Limb (tissue), 2 donors: Measurements from ENCODE around the gene EFCAB14.
"Not testable (repeated sequence)": the region's sequence is repeated elsewhere in the genome, so short reads cannot be mapped to it uniquely, and the experiment has no call there.

Experiments used
- DNase-seq, 2 donors: peaks; one replicate each; pipeline ENCODE4 v3.0.0-alpha.2; 2016; ENCODE audit errors: extremely low spot score in 2 of 2

Gene EFCAB14

DNA sequence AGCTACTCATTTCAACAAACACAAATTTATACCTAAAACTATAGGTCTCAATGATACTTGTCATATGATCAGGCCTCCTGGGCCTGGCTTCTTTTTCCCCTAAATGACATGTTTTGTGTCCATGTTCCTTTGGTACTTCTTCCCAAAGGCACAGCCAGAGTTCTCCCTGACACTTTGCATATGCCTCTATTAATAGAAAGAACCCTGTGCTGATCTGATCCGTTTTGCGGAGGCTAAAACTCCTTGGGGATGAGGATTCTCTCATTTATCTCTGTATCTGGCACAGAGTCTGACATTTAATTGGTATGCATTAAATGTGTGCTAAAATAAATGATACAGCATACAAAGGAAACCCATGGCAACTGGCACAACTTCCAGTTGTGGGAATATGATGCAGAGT lies 62.3 kb downstream of the EFCAB14 start:
- DNase-seq, result no peak

DNA sequence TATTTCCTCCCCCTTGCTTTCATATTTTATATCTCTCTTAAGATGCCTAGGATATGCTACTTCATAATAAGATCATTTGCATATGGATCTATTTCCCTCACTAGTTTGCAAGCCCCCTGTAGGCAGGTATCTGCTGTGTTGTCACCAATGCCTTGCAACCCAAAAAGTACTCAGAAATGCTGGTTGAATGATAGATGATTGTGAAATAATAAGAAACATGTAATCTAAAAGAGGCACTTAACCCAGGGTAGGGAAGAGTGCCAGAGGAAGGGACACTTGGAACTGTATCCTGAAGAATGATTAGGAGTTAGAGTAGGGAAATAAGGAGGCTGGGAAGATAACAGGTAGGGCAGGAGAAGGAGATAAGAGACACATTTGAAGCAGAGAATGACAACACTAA lies 63.1 kb downstream of the EFCAB14 start:
- no peak for DNase-seq

DNA sequence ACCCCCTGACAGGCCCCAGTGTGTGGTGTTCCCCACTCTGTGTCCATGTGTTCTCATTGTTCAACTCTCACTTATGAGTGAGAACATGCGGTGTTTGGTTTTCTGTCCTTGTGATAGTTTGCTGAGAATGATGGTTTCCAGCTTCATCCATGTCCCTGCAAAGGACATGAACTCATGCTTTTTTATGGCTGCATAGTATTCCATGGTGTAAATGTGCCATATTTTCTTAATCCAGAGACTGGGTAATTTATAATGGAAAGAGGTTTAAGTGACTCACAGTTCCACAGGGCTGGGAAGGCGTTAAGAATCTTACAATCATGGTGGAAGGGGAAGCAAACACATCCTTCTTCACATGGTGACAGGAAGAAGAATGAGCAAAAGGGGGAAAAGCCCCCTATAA lies 64.2 kb downstream of the EFCAB14 start:
- DNase-seq, result not testable (repeated sequence)

DNA sequence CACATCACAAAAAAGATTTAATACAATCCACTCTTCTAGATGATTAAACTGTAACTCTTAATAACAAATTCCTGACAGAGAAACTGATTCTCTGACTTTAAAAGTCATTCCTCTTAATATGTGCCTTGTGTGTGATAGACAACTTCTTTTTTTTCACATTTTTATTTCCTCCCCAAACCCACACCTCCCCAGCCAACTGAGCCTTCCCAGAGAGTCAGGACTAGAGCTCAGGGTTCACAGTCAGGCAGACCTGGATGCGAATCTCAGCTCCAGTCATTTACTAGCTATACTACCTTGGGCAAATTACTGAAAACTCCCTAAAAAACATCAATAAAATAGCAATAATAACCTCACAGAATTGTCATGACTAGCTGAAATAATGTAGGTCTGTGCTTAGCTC lies 64.9 kb downstream of the EFCAB14 start:
- DNase-seq, result no peak

DNA sequence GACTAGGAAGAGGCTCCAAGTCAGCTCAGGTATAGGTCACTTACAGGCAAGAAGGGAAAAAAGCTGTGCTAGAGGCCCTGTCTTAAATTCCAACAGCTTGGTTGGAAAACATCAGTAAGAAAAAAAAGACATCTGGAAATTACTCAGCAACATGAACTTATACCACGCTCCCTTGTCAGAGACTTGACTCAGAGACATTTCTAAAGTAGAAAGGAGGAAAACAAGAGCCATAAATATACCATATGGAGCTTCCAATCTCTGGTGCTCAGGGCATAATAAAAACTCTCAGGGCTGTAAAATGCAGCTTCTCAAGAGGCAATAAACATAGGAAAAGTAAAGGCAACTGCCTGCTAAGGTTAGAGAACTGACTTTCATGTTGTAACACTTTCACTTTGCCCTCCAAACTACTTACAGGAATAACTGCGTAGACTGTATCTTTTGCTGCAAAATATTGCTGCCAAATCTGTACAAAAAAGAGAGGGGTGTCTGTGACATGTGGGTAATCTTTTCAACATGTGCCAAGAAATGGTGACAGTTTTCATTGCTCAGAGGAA lies 65.4 kb downstream of the EFCAB14 start:
- DNase-seq, result peak in 1 of 2 donors; percentile 2

DNA sequence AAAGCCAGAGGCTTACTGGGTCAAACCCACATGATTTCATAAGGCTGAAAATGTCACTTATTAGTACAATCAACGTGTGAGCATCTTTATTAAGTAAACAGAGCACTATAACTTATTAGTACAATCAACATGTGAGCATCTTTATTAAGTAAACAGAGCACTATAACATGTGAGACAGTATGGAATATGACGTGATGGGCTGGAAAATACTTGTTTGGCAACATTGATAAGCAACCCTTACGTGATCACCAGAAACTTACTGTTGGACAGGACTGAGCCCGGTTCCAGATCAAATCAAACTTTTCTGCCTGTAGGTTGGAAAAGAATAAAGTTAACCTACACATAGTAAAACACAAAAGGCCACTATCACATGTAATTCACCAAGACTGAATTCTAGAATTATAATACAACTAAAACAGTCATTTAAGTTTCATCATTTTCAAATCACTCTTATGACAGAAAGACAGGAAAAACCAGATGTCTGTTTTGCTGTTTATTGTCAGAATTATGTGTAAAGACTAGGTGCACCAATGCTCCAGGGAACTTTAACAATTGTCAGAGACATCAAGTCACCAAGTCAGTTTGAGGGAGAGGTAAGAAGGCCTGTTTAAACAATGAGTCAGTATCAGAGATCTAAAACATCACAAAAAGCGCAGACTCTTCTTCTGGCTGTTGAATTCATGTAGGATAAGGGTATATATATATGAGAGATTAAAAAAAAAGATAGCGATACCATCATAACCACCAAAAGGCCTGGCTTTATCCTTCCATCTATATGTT lies 66.4 kb downstream of the EFCAB14 start:
- DNase-seq, result no peak

DNA sequence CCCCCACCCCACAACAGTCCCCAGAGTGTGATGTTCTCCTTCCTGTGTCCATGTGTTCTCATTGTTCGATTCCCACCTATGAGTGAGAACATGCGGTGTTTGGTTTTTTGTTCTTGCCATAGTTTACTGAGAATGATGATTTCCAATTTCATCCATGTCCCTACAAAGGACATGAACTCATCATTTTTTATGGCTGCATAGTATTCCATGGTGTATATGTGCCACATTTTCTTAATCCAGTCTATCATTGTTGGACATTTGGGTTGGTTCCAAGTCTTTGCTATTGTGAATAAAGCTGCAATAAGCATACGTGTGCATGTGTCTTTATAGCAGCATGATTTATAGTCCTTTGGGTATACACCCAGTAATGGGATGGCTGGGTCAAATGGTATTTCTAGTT lies 67.8 kb downstream of the EFCAB14 start:
- not testable (repeated sequence) for DNase-seq

DNA sequence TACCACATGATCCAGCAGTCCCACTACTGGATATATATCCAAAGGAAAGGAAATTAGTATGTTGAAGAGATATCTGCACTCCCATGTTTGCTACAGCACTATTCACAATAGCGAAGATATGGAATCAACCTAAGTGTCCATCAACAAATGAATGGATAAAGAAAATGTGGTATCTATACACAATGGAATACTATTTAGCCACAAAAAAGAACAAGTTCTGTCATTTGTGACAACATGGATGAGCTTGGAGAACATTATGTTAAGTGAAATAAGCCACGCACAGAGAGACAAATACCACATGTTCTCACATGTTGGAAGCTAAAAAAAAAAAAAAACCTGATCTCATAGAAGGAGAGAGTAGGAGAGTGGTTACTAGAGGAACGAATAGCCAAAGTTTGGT lies 68.4 kb downstream of the EFCAB14 start:
- DNase-seq, result no peak

DNA sequence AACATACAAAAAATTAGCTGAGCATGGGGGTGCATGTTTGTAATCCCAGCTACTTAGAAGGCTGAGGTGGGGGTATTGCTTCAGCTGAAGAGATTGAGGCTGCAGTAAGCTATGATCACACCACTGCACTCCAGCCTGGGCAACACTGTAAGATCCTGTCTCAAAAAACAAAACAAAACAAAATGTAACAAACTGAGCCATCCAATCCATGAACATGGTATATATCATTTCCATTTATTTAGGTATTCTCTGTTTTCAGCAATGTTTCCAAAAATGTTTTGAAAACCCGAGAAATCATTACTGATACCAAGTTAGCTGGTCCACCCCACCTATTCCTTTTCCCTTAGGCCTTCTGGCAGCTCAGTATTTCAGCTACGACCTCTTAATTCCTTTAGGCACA lies 69.2 kb downstream of the EFCAB14 start:
- no peak for DNase-seq

DNA sequence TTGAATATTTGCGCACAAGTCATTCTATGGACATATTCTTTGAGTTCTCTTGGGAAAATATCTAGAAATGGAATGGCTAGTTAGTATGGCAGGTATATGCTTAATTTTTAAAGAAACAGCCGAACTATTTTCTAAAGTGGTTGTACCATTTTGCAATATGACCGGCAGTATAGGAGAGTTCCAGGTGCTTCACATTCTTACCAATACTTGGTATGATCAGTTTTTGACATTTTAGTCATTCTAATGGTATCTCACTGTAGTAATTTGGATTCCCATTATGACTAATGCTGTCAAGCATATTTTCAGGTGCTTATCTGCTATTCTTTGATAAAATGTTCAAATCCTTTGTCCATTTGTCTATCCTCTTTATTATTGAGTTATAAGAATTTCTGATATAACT lies 71.3 kb downstream of the EFCAB14 start:
- no peak for DNase-seq

DNA sequence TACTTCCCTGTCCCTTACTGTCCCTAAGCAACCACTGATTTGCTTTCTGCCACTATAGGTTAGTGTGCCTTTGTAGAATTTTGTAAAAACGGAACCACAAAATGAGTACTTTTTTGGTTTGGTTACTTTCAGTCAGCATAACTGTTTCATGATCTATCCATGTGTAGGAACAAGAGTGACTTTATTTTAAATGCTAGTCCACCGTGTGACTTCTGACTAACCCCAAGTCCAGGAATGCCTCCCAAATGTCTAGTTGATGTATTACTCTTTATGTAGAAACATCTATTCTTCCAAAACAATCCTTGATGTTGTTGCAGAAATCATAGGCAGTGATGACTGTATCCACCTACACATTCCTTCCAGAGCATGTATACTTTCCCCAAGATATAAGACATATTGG lies 72.1 kb downstream of the EFCAB14 start:
- no peak for DNase-seq

DNA sequence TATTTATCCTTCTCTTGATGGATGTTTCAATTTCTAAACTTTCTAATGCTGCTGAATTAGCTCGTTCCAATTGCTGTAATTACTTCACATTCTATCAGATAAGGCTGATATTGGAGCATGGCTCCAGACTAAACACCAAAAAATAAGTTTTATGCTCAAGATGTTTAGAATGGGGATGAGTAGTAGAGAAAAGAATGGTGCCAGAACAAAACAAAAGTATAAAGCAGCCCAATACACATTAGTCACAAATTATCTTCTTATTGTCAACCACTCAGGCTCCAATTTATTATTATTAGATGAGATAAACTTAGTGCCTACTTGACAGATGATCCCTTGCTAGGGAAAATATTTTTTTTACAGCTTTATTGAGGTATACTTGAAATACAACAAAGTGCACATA lies 72.6 kb downstream of the EFCAB14 start:
- no peak for DNase-seq

DNA sequence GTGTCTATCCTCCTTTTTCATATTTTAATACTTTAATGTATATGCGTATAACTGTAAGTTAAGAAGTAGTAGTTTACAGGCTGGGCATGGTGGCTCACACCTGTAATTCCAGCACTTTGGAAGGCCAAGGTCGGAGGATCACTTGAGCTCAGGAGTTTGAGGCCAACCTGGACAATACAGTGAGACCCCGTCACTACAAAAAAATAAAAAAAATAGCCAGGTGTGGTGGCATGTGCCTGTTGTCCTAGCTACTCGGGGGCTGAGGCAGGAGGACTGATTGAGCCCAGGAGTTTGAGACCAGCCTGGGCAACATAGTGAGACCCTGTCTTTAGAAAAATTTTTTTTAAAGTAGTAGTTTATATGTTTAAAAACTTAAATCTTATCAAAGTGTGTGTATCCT lies 73.1 kb downstream of the EFCAB14 start:
- no peak for DNase-seq

DNA sequence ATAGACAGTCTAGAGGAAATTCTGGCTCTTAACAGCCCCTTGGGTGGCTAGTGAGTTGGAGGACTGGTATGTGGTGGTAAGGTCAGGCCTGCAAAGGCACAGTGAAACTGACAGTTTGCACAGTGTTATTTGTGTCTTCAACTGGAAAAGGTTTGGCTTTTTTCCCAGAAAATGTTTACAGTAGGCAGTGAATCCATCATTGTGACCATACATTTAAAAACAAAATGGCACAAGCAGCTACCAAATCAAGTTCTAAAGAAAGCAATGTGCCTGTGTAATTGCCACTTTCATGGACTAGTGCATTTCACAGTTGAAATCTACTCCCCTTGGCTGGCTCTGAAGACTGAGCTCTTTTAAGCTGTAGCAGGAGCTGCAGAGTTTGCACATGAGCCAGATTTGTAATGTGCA lies 75.5 kb downstream of the EFCAB14 start:
- DNase-seq, result no peak

DNA sequence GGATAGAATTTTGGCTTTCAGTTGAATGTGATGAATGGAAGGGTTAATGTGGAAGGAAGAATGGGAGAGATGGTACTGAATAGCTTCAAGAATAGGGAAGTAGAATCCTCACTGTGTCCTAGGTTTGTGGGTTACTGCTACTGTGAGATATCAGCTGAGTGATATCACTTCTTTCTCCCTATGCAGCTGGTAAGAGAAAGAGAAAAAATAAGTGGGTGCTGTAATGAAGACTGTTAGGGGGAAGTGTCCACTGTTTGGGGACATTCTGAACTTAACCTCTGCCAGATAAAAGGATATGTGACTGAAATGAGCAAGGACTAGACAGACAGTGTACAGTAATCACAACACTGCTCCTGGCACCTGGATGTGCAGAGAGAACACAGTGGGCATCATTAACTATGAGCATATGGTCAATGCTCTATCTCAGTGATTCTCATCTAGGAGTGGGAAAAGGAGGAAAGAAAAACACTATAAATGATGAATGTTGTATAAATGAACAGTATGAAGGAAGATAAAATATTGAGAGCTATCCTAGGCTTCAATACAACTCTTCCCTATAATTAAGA lies 76.7 kb downstream of the EFCAB14 start:
- DNase-seq, result no peak

DNA sequence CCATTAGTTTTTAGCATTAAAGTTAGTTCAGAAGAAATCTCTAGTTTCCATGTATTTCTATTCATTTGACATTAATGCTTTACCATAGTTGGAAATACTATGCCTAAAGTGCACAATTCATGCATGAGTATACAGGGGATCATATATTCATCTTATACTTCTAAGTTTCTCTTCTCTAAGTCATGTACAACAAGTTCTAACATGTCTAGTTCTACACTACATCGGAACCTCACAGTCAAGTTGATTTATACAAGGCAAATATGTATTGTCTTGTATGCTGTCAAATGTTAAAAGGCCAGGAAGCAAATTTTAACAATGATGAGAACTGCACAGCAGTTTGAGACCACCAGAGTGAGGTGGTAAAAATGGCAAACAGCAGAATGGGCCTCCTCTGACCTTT lies 79.4 kb downstream of the EFCAB14 start:
- no peak for DNase-seq

DNA sequence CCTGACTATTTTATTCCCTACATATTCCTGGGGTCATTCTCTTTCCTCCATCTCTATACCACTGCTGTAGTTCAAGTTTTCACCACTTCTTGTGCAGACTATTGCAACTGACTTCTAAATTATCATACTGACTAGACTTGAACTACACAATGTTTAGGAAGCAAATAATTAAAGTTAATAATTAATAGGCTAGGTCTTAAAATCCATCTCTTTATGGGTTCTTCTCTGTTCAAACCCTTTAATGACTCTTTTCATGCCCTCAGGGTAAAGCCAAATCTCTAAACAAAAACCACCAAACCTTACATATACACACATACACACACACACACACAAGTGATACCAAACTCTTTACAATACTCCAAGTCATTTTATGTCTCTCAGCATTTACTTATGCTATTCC lies 80.0 kb downstream of the EFCAB14 start:
- no peak for DNase-seq

DNA sequence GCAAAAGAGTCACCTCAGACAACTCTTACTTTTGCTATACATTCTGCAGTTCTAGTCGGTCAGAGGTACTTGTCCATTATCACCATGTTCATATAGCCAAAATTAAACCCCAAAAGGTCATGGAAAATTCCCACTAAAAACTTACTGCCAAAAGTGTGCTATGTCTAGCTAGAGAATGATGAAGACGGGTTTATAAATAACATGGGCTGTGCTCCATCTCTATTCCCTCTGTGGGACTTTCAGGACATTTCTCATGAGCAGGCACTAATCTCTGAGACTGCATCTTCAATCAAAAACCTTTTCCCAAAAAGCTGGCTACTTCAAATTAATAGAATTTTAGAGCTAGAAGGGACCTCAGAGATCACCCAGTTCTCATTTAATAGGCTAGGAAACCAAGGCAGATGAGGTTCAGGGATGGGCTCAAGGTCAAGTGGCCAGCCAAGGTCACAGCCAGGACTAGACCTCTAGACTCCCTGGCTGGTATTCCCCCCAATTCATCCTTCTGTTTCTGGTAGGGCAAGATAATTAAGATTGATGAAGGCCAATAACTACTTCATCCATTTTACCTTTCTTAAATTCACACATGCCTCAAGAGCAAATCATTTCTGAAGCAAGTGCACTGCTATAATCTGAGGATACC lies 81.3 kb downstream of the EFCAB14 start:
- DNase-seq, result no peak

DNA sequence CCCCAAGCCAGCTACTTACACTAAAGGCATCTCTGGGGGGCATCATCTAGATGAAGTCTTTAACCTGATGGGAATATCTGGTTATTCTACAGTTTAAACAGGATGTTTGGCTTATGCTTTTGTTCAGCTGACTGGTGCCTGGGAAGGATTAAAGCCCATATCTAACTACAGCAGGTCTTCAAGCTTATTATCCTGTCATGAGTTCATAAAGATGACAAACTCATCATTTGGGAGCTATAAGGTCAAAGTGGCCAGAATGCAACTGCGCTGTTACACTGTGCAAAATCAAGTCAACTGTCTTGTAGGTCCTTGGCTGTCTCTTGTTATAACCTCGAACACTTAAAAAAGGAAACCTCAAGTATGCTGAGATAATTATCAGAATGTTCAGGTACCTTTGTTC lies 83.7 kb downstream of the EFCAB14 start:
- no peak for DNase-seq

DNA sequence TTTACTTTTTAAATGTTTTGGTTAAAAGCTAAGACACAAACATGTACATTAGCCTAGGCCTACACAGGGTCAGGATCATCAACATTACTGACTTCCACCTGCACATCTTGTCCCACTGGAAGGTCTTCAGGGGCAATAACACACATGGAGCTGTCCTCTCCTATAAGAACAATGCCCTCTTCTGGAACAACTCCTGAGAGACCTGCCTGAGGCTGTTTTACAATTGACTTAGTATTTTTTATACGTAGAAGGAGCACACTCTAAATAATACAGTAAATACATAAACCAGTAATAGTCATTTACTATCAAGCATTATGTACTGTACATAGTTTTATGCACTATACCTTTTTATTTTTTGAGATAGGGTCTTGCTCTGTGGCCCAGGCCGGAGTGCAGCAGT lies 88.2 kb downstream of the EFCAB14 start:
- no peak for DNase-seq
